ENCODE data around the gene SETD2. TPM values are rescaled to one million over a fixed set of nuclear protein-coding genes. Genes with fewer than 3 reads are reported as not detected.

The SETD2 gene
- total RNA-seq, 4 donors from 2014 or later: 54.3 to 113 (median 67.9) TPM

DNA sequence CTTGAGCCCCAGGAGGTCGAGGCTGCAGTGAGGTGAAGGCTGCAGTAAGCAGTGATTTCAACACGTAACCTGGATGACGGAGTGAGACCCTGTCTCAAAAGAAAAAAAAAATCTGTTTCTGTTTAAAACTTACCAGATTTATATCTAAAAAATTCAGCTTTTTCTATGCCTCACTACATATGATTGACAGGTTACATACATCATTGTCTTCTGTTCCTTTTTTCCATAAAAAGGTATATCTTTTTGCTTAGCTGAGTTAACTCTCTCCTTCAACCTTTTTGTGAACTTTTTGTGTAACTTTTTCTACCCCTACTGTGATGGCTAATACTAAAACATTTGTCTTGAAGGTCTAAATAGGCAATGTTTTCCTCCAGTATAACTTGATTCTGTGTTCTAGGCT lies 38.6 kb upstream of the SETD2 start:
- no peaks in the 10 kb centered on the region for H3K36me3 ChIP-seq
- WGBS, 2 donors (ENCODE audit: low coverage in 1 of 2): 94 to 100% methylated on average over 2 to 3 of the region's 3 CpGs
- in situ Hi-C loops (cut with MboI; ENCODE audit: low pct_ligation_motif_present in 1 of 4, low pct_unique_long_range_greater_than_20kb in 1 of 4, low sequenced_read_pairs in 3 of 4): no loop called here
- H3K27me3 ChIP-seq: no peaks in the 10 kb centered on the region
- no peak overlapping the region for H3K4me3 ChIP-seq
- TF ChIP-seq POLR2A (IDR thresholded peaks at IDR 0.05) (no peak), POLR2AphosphoS5 (IDR thresholded peaks at IDR 0.05) (no peak), EP300 (IDR thresholded peaks at IDR 0.05; ENCODE audit: low read depth) (no peak)
- TF ChIP-seq, protein P1, sequence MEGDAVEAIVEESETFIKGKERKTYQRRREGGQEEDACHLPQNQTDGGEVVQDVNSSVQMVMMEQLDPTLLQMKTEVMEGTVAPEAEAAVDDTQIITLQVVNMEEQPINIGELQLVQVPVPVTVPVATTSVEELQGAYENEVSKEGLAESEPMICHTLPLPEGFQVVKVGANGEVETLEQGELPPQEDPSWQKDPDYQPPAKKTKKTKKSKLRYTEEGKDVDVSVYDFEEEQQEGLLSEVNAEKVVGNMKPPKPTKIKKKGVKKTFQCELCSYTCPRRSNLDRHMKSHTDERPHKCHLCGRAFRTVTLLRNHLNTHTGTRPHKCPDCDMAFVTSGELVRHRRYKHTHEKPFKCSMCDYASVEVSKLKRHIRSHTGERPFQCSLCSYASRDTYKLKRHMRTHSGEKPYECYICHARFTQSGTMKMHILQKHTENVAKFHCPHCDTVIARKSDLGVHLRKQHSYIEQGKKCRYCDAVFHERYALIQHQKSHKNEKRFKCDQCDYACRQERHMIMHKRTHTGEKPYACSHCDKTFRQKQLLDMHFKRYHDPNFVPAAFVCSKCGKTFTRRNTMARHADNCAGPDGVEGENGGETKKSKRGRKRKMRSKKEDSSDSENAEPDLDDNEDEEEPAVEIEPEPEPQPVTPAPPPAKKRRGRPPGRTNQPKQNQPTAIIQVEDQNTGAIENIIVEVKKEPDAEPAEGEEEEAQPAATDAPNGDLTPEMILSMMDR (IDR thresholded peaks at IDR 0.05): no peak
- no peaks in the 10 kb centered on the region for H3K4me1 ChIP-seq
- H3K9me3 ChIP-seq: no peaks in the 10 kb centered on the region
- no peak overlapping the region for H3K27ac ChIP-seq
- intact Hi-C loops (cut with DNase I; ENCODE audit: low total_unique reads): no loop called here
- DNase-seq: no peak

GRCh38 chr3:47197287-47197686 lies 33.4 kb upstream of the SETD2 start:
- TF ChIP-seq EP300 (IDR thresholded peaks at IDR 0.05; ENCODE audit: low read depth) (no peak), POLR2AphosphoS5 (IDR thresholded peaks at IDR 0.05) (no peak), POLR2A (IDR thresholded peaks at IDR 0.05) (no peak)
- TF ChIP-seq, protein P1 (IDR thresholded peaks at IDR 0.05): no peak
- no peak overlapping the region for H3K27ac ChIP-seq
- H3K36me3 ChIP-seq: no peaks in the 10 kb centered on the region
- H3K27me3 ChIP-seq: no peaks in the 10 kb centered on the region
- 67 to 80% methylated on average over 3 of the region's 3 CpGs for WGBS, 2 donors (ENCODE audit: low coverage in 1 of 2)
- in situ Hi-C loops (cut with MboI; ENCODE audit: low pct_ligation_motif_present in 1 of 4, low pct_unique_long_range_greater_than_20kb in 1 of 4, low sequenced_read_pairs in 3 of 4) (no loop called here), intact Hi-C loops (cut with DNase I; ENCODE audit: low total_unique reads) (no loop called here)
- no peaks in the 10 kb centered on the region for H3K9me3 ChIP-seq
- DNase-seq: no peak
- no peaks in the 10 kb centered on the region for H3K4me1 ChIP-seq
- H3K4me3 ChIP-seq: no peak overlapping the region

GRCh38 chr3:47194994-47195393 lies 31.1 kb upstream of the SETD2 start:
- H3K36me3 ChIP-seq: no peaks in the 10 kb centered on the region
- H3K4me1 ChIP-seq: no peaks in the 10 kb centered on the region
- no peak overlapping the region for H3K27ac ChIP-seq
- TF ChIP-seq POLR2AphosphoS5 (IDR thresholded peaks at IDR 0.05) (no peak), EP300 (IDR thresholded peaks at IDR 0.05; ENCODE audit: low read depth) (no peak), POLR2A (IDR thresholded peaks at IDR 0.05) (no peak)
- TF ChIP-seq, protein P1 (IDR thresholded peaks at IDR 0.05): no peak
- DNase-seq: no peak
- in situ Hi-C loops (cut with MboI; ENCODE audit: low pct_ligation_motif_present in 1 of 4, low pct_unique_long_range_greater_than_20kb in 1 of 4, low sequenced_read_pairs in 3 of 4): no loop called here
- no peaks in the 10 kb centered on the region for H3K9me3 ChIP-seq
- H3K27me3 ChIP-seq: no peaks in the 10 kb centered on the region
- H3K4me3 ChIP-seq: no peak overlapping the region
- intact Hi-C loops (cut with DNase I; ENCODE audit: low total_unique reads): no loop called here
- WGBS, 2 donors (ENCODE audit: low coverage in 1 of 2): 86 to 96% methylated on average over 2 of the region's 2 CpGs

- H3K4me3 ChIP-seq: no peak overlapping the region
- TF ChIP-seq EP300 (IDR thresholded peaks at IDR 0.05; ENCODE audit: low read depth): no peak
- TF ChIP-seq POLR2AphosphoS5 (IDR thresholded peaks at IDR 0.05): no peak
- TF ChIP-seq, protein P1 (IDR thresholded peaks at IDR 0.05): no peak
- no peak for TF ChIP-seq POLR2A (IDR thresholded peaks at IDR 0.05)
- H3K27ac ChIP-seq: no peak overlapping the region
- H3K4me1 ChIP-seq: no peaks in the 10 kb centered on the region
- in situ Hi-C loops (cut with MboI; ENCODE audit: low pct_ligation_motif_present in 1 of 4, low pct_unique_long_range_greater_than_20kb in 1 of 4, low sequenced_read_pairs in 3 of 4): no loop called here
- intact Hi-C loops (cut with DNase I; ENCODE audit: low total_unique reads): no loop called here
- WGBS, 2 donors (ENCODE audit: low coverage in 1 of 2): 94 to 100% methylated on average over 2 to 4 of the region's 4 CpGs
- no peaks in the 10 kb centered on the region for H3K9me3 ChIP-seq
- no peaks in the 10 kb centered on the region for H3K27me3 ChIP-seq
- no peak for DNase-seq
- no peaks in the 10 kb centered on the region for H3K36me3 ChIP-seq
Observed at GRCh38 chr3:47193871-47194859, 30.3 kb upstream of the SETD2 start.

Data from transverse colon (tissue), 4 donors.